CD4-positive, alpha-beta T cell (primary cell): Measurements from ENCODE around the gene GFM2. TPM values are rescaled to one million over a fixed set of nuclear protein-coding genes. Genes with fewer than 3 reads are reported as not detected.

Source experiments
- ATAC-seq: fragments of 200-7000 bp; cut with Tn5 transposase; one replicate; pipeline ENCODE4 v1.10.0; 2022; ENCODE audit warnings: mild to moderate bottlenecking; ENCODE audit not compliant: poor library complexity
- CTCF ChIA-PET: fragments of 350-600 bp; sonication (Branson Sonifier 250); formaldehyde crosslinking; loops from one replicate; lab custom pipeline; 2021; ENCODE audit warnings: antibody characterized with exemption, inconsistent platforms; lab: Charles Lee
- POLR2A ChIA-PET: fragments of 350-600 bp; sonication (Branson Sonifier 250); formaldehyde crosslinking; loops from one replicate; lab custom pipeline; 2021; ENCODE audit warnings: antibody characterized with exemption, inconsistent platforms; lab: Charles Lee
- DNase-seq, 14 experiments: peaks; one replicate each; pipeline ENCODE4 v3.0.0-alpha.2; 2013 to 2020; ENCODE audit warnings: mixed read lengths in 2 of 14
- H3K27ac ChIP-seq, 2 donors: one replicate each; pipeline versions ENCODE4 v1.5.1 to v1.7.0; 2013; ENCODE audit warnings: low read length in 2 of 2, low read depth in 1 of 2, mild to moderate bottlenecking in 1 of 2
- H3K27me3 ChIP-seq, 2 experiments: 1 replicate in 1 of 2; 2 replicates in 1 of 2; pipeline versions ENCODE4 v1.6.1 to v1.7.0; 2013; ENCODE audit warnings: low read length in 2 of 2, control low read depth in 1 of 2, mild to moderate bottlenecking in 1 of 2, moderate library complexity in 1 of 2; ENCODE audit not compliant: insufficient read depth in 2 of 2, control insufficient read depth in 1 of 2
- H3K36me3 ChIP-seq: one replicate; pipeline ENCODE4 v1.6.1; 2013; ENCODE audit warnings: low read length, control low read depth; ENCODE audit not compliant: insufficient read depth
- H3K4me1 ChIP-seq: one replicate; pipeline ENCODE4 v1.6.1; 2013; ENCODE audit warnings: low read length, control low read depth; ENCODE audit not compliant: insufficient read depth
- H3K4me3 ChIP-seq: one replicate; pipeline ENCODE4 v1.5.1; 2013; ENCODE audit warnings: mild to moderate bottlenecking, low read length, moderate library complexity
- H3K9me3 ChIP-seq, 2 experiments: 1 replicate in 1 of 2; 2 replicates in 1 of 2; pipeline versions ENCODE4 v1.6.1 to v1.7.0; 2013; ENCODE audit warnings: low read length in 2 of 2, mild to moderate bottlenecking in 2 of 2, control low read depth in 1 of 2, moderate library complexity in 1 of 2; ENCODE audit not compliant: control insufficient read depth in 1 of 2, insufficient read depth in 1 of 2
- H3K27ac Mint-ChIP-seq: one replicate; pipeline ENCODE4 v1.8.0; 2020; ENCODE audit warnings: mixed read lengths
- H3K27me3 Mint-ChIP-seq: one replicate; pipeline ENCODE4 v1.8.0; 2021; ENCODE audit warnings: mixed read lengths
- H3K36me3 Mint-ChIP-seq: one replicate; pipeline ENCODE4 v1.8.0; 2021; ENCODE audit warnings: low read depth, mixed read lengths
- H3K4me1 Mint-ChIP-seq: one replicate; pipeline ENCODE4 v1.8.0; 2021; ENCODE audit warnings: low read depth, mixed read lengths
- H3K4me3 Mint-ChIP-seq: one replicate; pipeline ENCODE4 v1.8.0; 2020; ENCODE audit warnings: mild to moderate bottlenecking, mixed read lengths
- H3K9me3 Mint-ChIP-seq: one replicate; pipeline ENCODE4 v1.8.0; 2020; ENCODE audit warnings: mixed read lengths
- CTCF ChIP-seq: fragments of 200-600 bp; IDR thresholded peaks from one replicate; pipeline ENCODE4 v1.8.0; 2022; ENCODE audit warnings: antibody characterized with exemption, mild to moderate bottlenecking
- intact Hi-C, 2 experiments: fragments of 100-400 bp; cut with DNase I in 1 of 2; cut with micrococcal nuclease in 1 of 2; formaldehyde crosslinking; loops; one replicate each; pipeline versions ENCODE4 v1.15.1 to v1.9.0; 2023 to 2025; cut with DNase I, micrococcal nuclease
- total RNA-seq, 174 experiments: library from RNA in 2 of 174; stranded (reverse) in 2 of 174; gene quantifications; one replicate each; pipeline ENCODE4 v1.2.3 and lab custom pipeline; 2021 to 2026

Gene GFM2
- total RNA-seq, 2 experiments from 2014 or later, result 10.9 to 12.3 TPM

GRCh38 chr5:74673011-74673790, 93.7 kb downstream of the GFM2 start:
- no peak overlapping the region for H3K27ac Mint-ChIP-seq
- no peaks in the 10 kb centered on the region for H3K36me3 Mint-ChIP-seq
- no peaks in the 10 kb centered on the region for H3K4me1 Mint-ChIP-seq
- POLR2A ChIA-PET, result interaction anchor here (0.7 kb wide), 1 partner anchor 33 kb away, joined by 3 read pairs; the partner anchor contains the start of gene ENC1
- Histone ChIP-seq H3K27me3 (no peaks in the 10 kb centered on the region), H3K4me3 (no peak overlapping the region), H3K9me3 (peaks cover 0 to 6% of the 10 kb centered on the region in 2 experiments), H3K27ac (no peak overlapping the region), H3K36me3 (no peaks in the 10 kb centered on the region), H3K4me1 (no peaks in the 10 kb centered on the region)
- ATAC-seq, result no peak
- H3K27me3 Mint-ChIP-seq, result peaks cover 9% of the 10 kb centered on the region
- CTCF ChIA-PET, result interaction anchor here (0.6 kb wide), 1 partner anchor 43 kb away, joined by 5 read pairs; no protein-coding TSS in a partner anchor
- H3K4me3 Mint-ChIP-seq, result no peak overlapping the region
- peak in 3 of 14 experiments; percentile 39 to 40 (median 39) for DNase-seq
- peak; percentile 35 for TF ChIP-seq CTCF
- intact Hi-C loops, result loop anchor here (2.0 to 10.0 kb wide), 4 partner anchors 246 to 1582 kb away; no protein-coding TSS in a partner anchor
- H3K9me3 Mint-ChIP-seq, result no peaks in the 10 kb centered on the region

- Mint-ChIP-seq H3K36me3 (no peaks in the 10 kb centered on the region), H3K4me3 (no peak overlapping the region), H3K4me1 (no peaks in the 10 kb centered on the region), H3K27ac (no peak overlapping the region), H3K27me3 (peaks cover 9% of the 10 kb centered on the region), H3K9me3 (no peaks in the 10 kb centered on the region)
- Histone ChIP-seq H3K36me3 (no peaks in the 10 kb centered on the region), H3K4me3 (no peak overlapping the region), H3K4me1 (no peaks in the 10 kb centered on the region), H3K27ac (no peak overlapping the region), H3K27me3 (no peaks in the 10 kb centered on the region), H3K9me3 (peaks cover 0 to 6% of the 10 kb centered on the region in 2 experiments)
- intact Hi-C loops, result loop anchor here (2.0 to 10.0 kb wide), 4 partner anchors 246 to 1582 kb away; no protein-coding TSS in a partner anchor
- no peak for TF ChIP-seq CTCF
- POLR2A ChIA-PET, result no interaction called here
- no peak for ATAC-seq
- no peak for DNase-seq
- CTCF ChIA-PET, result no interaction called here
Measured at GRCh38 chr5:74672215-74672877, 94.6 kb downstream of the GFM2 start.

Other genes with a start within 250 kb of the GFM2 start
- 10 to 100 TPM; 39.6 to 40.1 TPM for gene ENC1, start 126.4 kb downstream of the GFM2 start, total RNA-seq
- 10 to 100 TPM; 31.9 to 33.8 TPM for gene HEXB, start 81.9 kb downstream of the GFM2 start, total RNA-seq
- gene NSA2, start 132 bp upstream of the GFM2 start, total RNA-seq, result 100 to 1,000 TPM; 190 to 200 TPM
- gene FAM169A, start 99.3 kb upstream of the GFM2 start, total RNA-seq, result 10 to 100 TPM; 13.3 to 14.7 TPM